D721Med (cell line): ENCODE measurements around the gene SNRNP40.
A peak's percentile ranks its signal among the peaks of the same experiment; 100 is the strongest.
"Not testable (repeated sequence)": the region's sequence is repeated elsewhere in the genome, so short reads cannot be mapped to it uniquely, and the experiment has no call there.

ENCODE experiments used
- DNase-seq: peaks from one replicate; pipeline ENCODE4 v3.0.0; 2011; ENCODE audit warnings: low spot score; ENCODE audit not compliant: insufficient read length
- FAIRE-seq: peaks from 2 replicates; lab custom pipeline; 2011; peaks lifted over from hg19 to GRCh38; lab: Jason Lieb, UNC
- CTCF ChIP-seq: IDR thresholded peaks from 2 replicates; pipeline ENCODE4 v1.5.1; 2012; ENCODE audit warnings: mild to moderate bottlenecking, control low read depth; ENCODE audit not compliant: insufficient read depth; ENCODE audit errors: missing control alignments

Gene SNRNP40

GRCh38 chr1:31289021-31289420, 7.6 kb downstream of the SNRNP40 start:
- FAIRE-seq (no peak), DNase-seq (no peak)
- no peak for TF ChIP-seq CTCF

GRCh38 chr1:31287791-31288190, 8.8 kb downstream of the SNRNP40 start:
- FAIRE-seq, DNase-seq: not testable (repeated sequence)

GRCh38 chr1:31282426-31282825, 14.2 kb downstream of the SNRNP40 start:
- not testable (repeated sequence) for FAIRE-seq

GRCh38 chr1:31273619-31274018, 23.0 kb downstream of the SNRNP40 start:
- no peak for FAIRE-seq
- TF ChIP-seq CTCF, result no peak

More at GRCh38 chr1:31282426-31282825, 14.2 kb downstream of the SNRNP40 start:
- not testable (repeated sequence) for DNase-seq

GRCh38 chr1:31272369-31272768, 24.2 kb downstream of the SNRNP40 start:
- DNase-seq, result no peak
- no peak for TF ChIP-seq CTCF
- peak; percentile 66 for FAIRE-seq

More at GRCh38 chr1:31273619-31274018, 23.0 kb downstream of the SNRNP40 start:
- no peak for DNase-seq

GRCh38 chr1:31266547-31266946, 30.0 kb downstream of the SNRNP40 start:
- FAIRE-seq (no peak), DNase-seq (no peak)
- no peak for TF ChIP-seq CTCF

- FAIRE-seq, result no peak
- no peak for DNase-seq
- TF ChIP-seq CTCF, result no peak
These were observed 31.7 kb downstream of the SNRNP40 start for GRCh38 chr1:31264790-31265386.

- FAIRE-seq (no peak), DNase-seq (no peak)
- TF ChIP-seq CTCF, result no peak
These were observed 33.2 kb downstream of the SNRNP40 start for GRCh38 chr1:31263408-31263807.

GRCh38 chr1:31262393-31262792, 34.2 kb downstream of the SNRNP40 start:
- FAIRE-seq, DNase-seq: not testable (repeated sequence)
